ENCODE data around the gene PDE9A.

The PDE9A gene

DNA sequence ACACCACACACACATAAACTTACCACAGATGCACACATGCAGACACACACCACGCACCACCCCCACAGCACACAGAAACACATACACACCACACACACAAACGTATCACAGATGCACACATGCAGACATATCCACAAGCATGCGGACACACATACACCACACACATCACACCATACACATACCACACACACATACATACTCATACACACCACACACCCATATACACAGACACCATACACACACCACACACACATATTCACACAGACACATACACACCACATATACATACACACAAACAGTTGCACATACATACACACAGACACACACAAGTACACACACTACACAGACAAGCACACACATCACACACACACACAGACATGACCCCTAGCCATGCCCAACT, 37.5 kb upstream of the PDE9A start:
- Histone ChIP-seq H3K9me3 (replicated peaks; ENCODE audit: low read length) (no peaks in the 10 kb centered on the region), H3K27me3 (ENCODE audit: control insufficient read depth, insufficient read depth, low read length) (peaks cover 51% of the 10 kb centered on the region), H3K4me3 (ENCODE audit: low read length) (no peak overlapping the region), H3K36me3 (ENCODE audit: insufficient read depth, low read length) (no peaks in the 10 kb centered on the region), H3K9ac (ENCODE audit: low read depth, low read length) (no peak overlapping the region), H3K4me1 (ENCODE audit: control insufficient read depth, insufficient read depth, low read length) (no peaks in the 10 kb centered on the region), H3K4me2 (ENCODE audit: low read length) (no peak overlapping the region)

DNA sequence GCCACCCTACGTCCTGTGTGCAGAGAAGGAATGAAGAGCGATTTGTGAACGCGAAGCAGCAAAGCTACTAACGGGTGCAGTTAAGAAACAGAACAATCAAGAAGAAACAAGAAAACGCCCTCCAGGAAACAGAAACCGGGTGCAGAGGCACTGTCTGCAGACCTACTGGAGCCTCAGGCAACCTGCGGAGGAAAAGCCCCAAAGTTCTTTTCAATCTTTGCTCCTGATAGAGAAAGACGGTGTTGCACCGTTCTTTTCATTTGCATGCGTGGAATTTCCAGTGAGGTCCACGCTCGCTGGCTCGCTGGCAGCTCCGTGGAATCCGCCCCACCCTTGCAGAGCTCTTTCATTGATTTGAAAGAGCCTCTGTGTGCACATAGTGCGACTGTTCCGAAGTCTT, 37.0 kb upstream of the PDE9A start:
- H3K4me2 ChIP-seq (ENCODE audit: low read length) = no peak overlapping the region
- H3K27me3 ChIP-seq (ENCODE audit: control insufficient read depth, insufficient read depth, low read length) = peaks cover 55% of the 10 kb centered on the region
- no peak overlapping the region for H3K9ac ChIP-seq (ENCODE audit: low read depth, low read length)
- no peak overlapping the region for H3K4me3 ChIP-seq (ENCODE audit: low read length)
- no peaks in the 10 kb centered on the region for H3K4me1 ChIP-seq (ENCODE audit: control insufficient read depth, insufficient read depth, low read length)
- no peaks in the 10 kb centered on the region for H3K36me3 ChIP-seq (ENCODE audit: insufficient read depth, low read length)
- no peaks in the 10 kb centered on the region for H3K9me3 ChIP-seq (replicated peaks; ENCODE audit: low read length)

DNA sequence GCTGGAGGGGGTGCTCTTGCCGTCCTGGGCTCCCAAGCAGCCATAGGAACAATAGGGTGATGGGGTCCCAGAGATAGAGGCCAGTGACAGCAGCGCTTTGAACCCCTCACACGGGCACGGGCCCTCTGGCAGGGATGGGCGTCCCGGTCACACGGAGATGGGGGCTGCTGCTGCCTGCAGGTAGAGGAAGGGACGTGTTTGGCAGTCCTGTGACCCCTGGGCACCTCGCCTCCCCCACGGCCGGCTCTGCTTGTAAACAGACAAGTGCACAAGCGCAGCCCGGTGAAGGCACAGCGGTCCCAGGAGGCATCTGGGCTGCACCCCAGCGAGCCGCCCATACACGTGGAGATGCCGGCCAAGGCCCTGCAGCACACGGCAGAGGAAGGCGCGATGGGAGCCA, 36.5 kb upstream of the PDE9A start:
- Histone ChIP-seq H3K9me3 (replicated peaks; ENCODE audit: low read length) (no peaks in the 10 kb centered on the region), H3K4me1 (ENCODE audit: control insufficient read depth, insufficient read depth, low read length) (no peaks in the 10 kb centered on the region), H3K4me3 (ENCODE audit: low read length) (no peak overlapping the region), H3K4me2 (ENCODE audit: low read length) (no peak overlapping the region), H3K9ac (ENCODE audit: low read depth, low read length) (no peak overlapping the region), H3K36me3 (ENCODE audit: insufficient read depth, low read length) (no peaks in the 10 kb centered on the region), H3K27me3 (ENCODE audit: control insufficient read depth, insufficient read depth, low read length) (peaks cover 60% of the 10 kb centered on the region)

DNA sequence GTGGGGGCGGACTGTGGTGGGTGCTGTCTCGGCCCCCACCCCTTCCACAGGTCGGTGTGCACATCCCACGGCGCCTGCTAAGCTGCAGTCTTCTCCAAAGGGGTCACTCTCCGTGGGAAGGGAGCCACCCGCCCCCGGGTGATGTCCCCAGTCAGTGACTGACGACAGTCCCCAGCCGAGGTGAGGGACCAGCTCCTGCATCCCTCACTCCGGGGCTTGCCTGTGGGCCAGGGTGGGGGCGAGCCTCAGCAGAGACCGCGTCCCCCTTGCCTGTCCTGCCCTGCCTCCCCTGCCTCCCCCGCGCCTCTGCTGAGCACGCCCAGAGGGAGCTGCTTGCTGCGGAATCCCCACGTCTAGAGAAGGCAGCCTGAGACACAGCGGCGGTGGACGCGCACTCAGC, 35.9 kb upstream of the PDE9A start:
- Histone ChIP-seq H3K27me3 (ENCODE audit: control insufficient read depth, insufficient read depth, low read length) (peaks cover 66% of the 10 kb centered on the region), H3K4me3 (ENCODE audit: low read length) (no peak overlapping the region), H3K9me3 (replicated peaks; ENCODE audit: low read length) (no peaks in the 10 kb centered on the region), H3K4me1 (ENCODE audit: control insufficient read depth, insufficient read depth, low read length) (no peaks in the 10 kb centered on the region), H3K9ac (ENCODE audit: low read depth, low read length) (no peak overlapping the region), H3K36me3 (ENCODE audit: insufficient read depth, low read length) (no peaks in the 10 kb centered on the region), H3K4me2 (ENCODE audit: low read length) (no peak overlapping the region)

DNA sequence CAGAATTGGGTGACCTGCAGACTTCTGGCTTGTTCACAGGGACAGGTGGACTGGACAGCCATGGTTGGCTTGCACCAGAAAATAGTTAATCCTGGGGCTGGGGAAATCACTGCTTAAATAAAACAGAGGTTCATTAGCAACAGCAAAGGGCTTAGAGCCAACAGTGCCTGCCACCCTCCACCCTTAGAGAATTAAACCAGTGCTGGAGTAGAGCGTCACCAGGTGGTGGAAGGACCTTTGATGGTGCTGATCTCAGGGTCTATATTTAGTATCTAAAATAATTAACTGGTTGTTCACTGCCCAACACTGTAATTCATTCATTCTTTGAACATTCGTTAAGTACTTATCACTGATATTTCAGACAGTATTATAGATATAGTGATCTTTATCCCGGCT, 34.7 kb upstream of the PDE9A start:
- H3K4me1 ChIP-seq (ENCODE audit: control insufficient read depth, insufficient read depth, low read length) = no peaks in the 10 kb centered on the region
- H3K4me3 ChIP-seq (ENCODE audit: low read length) = no peak overlapping the region

DNA sequence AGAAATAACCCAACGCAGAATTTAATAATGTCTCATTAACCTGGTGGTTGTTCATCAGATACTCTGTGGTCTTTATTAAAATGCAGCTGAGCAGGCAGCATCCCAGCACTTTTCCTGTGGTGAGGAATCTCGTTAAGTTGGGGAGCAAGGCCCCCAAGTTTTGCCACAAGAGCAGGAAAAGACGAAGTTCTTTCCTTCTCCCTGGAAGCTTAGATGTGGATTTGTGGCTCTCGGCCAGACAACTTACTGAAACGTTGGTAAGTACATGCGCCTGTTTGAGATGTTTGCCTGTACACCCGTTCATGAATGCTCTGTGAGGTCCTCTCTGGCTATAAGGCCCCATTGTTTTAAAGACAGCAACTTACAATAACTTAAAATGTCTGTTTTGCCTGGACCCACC, 34.3 kb upstream of the PDE9A start:
- Histone ChIP-seq H3K27me3 (ENCODE audit: control insufficient read depth, insufficient read depth, low read length) (peaks cover 69% of the 10 kb centered on the region), H3K9ac (ENCODE audit: low read depth, low read length) (no peak overlapping the region), H3K4me2 (ENCODE audit: low read length) (no peak overlapping the region), H3K36me3 (ENCODE audit: insufficient read depth, low read length) (no peaks in the 10 kb centered on the region), H3K4me1 (ENCODE audit: control insufficient read depth, insufficient read depth, low read length) (no peaks in the 10 kb centered on the region), H3K4me3 (ENCODE audit: low read length) (no peak overlapping the region), H3K9me3 (replicated peaks; ENCODE audit: low read length) (no peaks in the 10 kb centered on the region)

More for the DNA sequence above, 34.7 kb upstream of the PDE9A start:
- H3K9me3 ChIP-seq (replicated peaks; ENCODE audit: low read length) = no peaks in the 10 kb centered on the region
- no peak overlapping the region for H3K4me2 ChIP-seq (ENCODE audit: low read length)
- H3K27me3 ChIP-seq (ENCODE audit: control insufficient read depth, insufficient read depth, low read length) = peaks cover 67% of the 10 kb centered on the region
- H3K9ac ChIP-seq (ENCODE audit: low read depth, low read length) = no peak overlapping the region
- H3K36me3 ChIP-seq (ENCODE audit: insufficient read depth, low read length) = no peaks in the 10 kb centered on the region

DNA sequence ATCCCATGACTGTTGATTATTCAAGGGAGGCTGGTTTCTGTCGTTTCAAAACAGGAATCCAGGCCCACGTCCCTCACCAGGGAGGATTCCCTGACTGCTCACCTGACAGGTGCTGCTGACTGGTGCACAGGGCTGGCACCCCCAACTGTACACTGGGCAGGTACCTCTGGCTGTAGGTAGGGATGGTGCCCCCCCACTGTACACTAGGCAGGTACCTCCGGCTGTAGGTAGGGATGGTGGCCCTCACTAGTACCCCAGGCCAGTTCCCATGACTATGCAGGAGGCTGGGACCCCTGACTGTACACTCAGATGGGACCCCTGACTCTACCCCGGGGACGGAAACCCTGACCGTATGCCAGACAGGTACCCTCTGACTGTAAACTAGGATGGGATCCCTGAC, 33.6 kb upstream of the PDE9A start:
- no peaks in the 10 kb centered on the region for H3K9me3 ChIP-seq (replicated peaks; ENCODE audit: low read length)
- peaks cover 75% of the 10 kb centered on the region for H3K27me3 ChIP-seq (ENCODE audit: control insufficient read depth, insufficient read depth, low read length)
- no peaks in the 10 kb centered on the region for H3K4me1 ChIP-seq (ENCODE audit: control insufficient read depth, insufficient read depth, low read length)
- H3K4me3 ChIP-seq (ENCODE audit: low read length) = no peak overlapping the region
- no peaks in the 10 kb centered on the region for H3K36me3 ChIP-seq (ENCODE audit: insufficient read depth, low read length)
- H3K4me2 ChIP-seq (ENCODE audit: low read length) = no peak overlapping the region
- no peak overlapping the region for H3K9ac ChIP-seq (ENCODE audit: low read depth, low read length)

DNA sequence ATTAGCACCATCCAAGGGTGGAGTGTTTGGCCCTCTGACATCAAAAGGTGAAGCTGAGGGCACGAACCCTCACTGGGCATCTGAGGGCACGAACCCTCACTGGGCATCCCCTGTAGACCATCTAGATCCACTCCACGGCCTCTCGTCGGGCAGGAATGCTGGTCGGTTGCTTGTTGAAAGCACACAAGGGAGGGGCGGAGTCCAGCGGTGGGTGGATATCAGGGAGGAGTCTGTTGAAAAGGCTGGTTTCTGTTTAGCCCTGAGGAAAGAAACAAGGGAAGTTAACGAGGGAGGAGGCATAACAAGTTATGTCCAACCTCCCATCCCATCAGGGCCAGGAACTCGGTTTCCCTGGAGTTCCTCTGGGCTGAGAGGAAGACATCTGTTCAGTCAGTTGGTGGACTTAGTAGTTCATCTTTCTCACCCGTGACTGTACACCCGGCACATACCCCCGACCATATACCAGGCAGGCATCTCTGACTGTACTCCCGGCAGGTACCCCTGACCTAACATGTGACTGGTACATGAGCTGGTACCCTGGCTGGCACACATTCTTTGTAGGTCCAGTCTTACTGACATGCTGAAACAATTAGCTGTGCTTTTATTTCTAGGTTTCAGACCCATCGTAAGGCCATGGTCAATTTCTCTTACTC, 32.1 kb upstream of the PDE9A start:
- H3K27me3 ChIP-seq (ENCODE audit: control insufficient read depth, insufficient read depth, low read length) = peaks cover 85% of the 10 kb centered on the region
- no peaks in the 10 kb centered on the region for H3K9me3 ChIP-seq (replicated peaks; ENCODE audit: low read length)
- no peaks in the 10 kb centered on the region for H3K36me3 ChIP-seq (ENCODE audit: insufficient read depth, low read length)
- H3K4me1 ChIP-seq (ENCODE audit: control insufficient read depth, insufficient read depth, low read length) = no peaks in the 10 kb centered on the region
- H3K9ac ChIP-seq (ENCODE audit: low read depth, low read length) = no peak overlapping the region
- no peak overlapping the region for H3K4me3 ChIP-seq (ENCODE audit: low read length)
- H3K4me2 ChIP-seq (ENCODE audit: low read length) = no peak overlapping the region

DNA sequence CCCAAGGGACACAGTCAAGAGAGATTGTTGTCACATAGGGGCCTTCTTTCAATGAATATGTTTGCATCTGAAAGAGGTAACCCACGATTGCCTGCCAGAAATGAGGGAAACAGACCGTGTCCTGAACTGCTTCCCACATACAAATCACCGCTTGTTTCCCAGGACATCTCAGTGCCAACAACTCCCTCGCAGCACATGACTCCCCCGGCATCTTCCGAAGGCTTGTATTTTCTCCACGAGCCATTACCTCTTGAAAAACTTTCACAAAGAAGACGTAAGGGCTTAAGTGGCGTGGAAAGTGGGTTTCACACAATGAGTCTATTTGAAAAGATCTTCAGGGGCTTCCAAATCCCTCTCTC, 31.6 kb upstream of the PDE9A start:
- Histone ChIP-seq H3K4me1 (ENCODE audit: control insufficient read depth, insufficient read depth, low read length) (no peaks in the 10 kb centered on the region), H3K9ac (ENCODE audit: low read depth, low read length) (no peak overlapping the region), H3K4me2 (ENCODE audit: low read length) (no peak overlapping the region), H3K36me3 (ENCODE audit: insufficient read depth, low read length) (no peaks in the 10 kb centered on the region), H3K9me3 (replicated peaks; ENCODE audit: low read length) (no peaks in the 10 kb centered on the region), H3K27me3 (ENCODE audit: control insufficient read depth, insufficient read depth, low read length) (peaks cover 84% of the 10 kb centered on the region), H3K4me3 (ENCODE audit: low read length) (no peak overlapping the region)

DNA sequence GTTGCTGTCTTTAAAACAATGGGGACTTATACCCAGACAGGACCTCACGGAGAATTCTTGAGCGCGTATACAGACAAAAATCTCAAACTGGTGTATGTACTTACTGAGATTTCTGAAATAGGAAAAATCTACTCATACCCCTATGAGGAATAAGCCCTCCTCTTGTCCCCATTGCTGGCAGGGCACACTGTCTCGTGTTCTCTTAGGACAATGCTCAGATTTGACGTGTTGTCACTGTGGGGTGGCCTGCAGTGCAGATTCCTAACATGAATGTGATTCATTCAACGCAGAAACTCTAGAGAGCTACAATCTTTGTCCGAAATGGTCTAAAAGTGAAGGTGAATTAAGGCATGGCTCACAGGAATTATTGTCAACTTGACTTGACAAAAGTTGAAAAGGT, 31.1 kb upstream of the PDE9A start:
- Histone ChIP-seq H3K4me3 (ENCODE audit: low read length) (no peak overlapping the region), H3K27me3 (ENCODE audit: control insufficient read depth, insufficient read depth, low read length) (peaks cover 87% of the 10 kb centered on the region), H3K9me3 (replicated peaks; ENCODE audit: low read length) (no peaks in the 10 kb centered on the region), H3K9ac (ENCODE audit: low read depth, low read length) (no peak overlapping the region), H3K4me2 (ENCODE audit: low read length) (no peak overlapping the region), H3K36me3 (ENCODE audit: insufficient read depth, low read length) (no peaks in the 10 kb centered on the region), H3K4me1 (ENCODE audit: control insufficient read depth, insufficient read depth, low read length) (no peaks in the 10 kb centered on the region)

DNA sequence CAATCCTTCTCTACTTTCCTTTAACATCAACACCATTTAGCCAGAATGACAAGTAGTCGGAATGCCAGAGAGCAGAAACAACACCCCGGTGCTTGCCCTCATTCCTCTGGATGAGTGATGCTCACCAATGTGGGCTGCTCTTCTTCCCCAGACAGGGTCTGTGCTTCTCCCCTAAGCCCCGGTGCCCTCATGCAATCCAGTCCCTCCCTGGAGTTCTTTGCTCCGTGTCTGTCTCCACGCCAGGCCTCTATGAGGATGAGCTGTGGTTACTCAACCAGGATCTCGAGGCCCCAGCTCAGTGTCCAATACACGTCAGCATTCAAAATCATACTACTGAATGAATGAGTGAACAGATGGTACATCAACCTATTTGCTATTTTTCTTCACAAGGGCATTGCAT, 29.7 kb upstream of the PDE9A start:
- H3K4me1 ChIP-seq (ENCODE audit: control insufficient read depth, insufficient read depth, low read length) = no peaks in the 10 kb centered on the region
- peaks cover 88% of the 10 kb centered on the region for H3K27me3 ChIP-seq (ENCODE audit: control insufficient read depth, insufficient read depth, low read length)
- H3K9ac ChIP-seq (ENCODE audit: low read depth, low read length) = no peak overlapping the region
- no peak overlapping the region for H3K4me2 ChIP-seq (ENCODE audit: low read length)
- no peaks in the 10 kb centered on the region for H3K36me3 ChIP-seq (ENCODE audit: insufficient read depth, low read length)
- no peak overlapping the region for H3K4me3 ChIP-seq (ENCODE audit: low read length)
- no peaks in the 10 kb centered on the region for H3K9me3 ChIP-seq (replicated peaks; ENCODE audit: low read length)

DNA sequence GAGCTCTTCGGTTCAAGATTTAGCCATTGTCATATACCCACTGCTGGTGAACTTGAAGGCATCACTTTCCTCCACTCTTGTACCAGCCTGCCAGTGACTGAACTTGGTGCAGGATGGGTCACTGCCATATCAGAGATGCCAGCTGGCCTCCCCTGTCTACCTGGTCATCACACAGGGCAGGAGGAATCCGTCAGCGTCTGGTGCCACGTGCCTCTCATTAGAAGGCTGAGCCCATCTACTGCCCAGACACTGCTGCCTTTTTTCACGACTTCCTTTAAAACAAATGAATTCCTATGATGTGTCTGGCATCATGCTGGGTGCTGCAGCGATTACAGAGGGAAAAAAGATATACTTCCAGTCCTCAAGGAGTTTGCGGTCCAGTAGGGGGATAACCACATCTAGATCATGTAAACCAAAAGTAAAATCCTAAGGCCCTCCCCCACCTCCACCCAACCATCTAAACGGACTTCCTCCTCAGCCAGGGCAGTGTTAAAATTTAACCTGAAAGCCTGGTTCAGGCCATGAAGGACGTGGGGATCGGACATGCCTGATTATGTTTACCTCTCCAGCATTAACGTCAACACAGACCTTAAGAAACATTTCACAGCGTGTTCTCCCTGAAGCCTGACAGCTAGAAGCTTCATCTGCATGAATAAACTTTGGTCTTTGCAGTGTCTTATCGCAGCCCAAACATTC, 29.2 kb upstream of the PDE9A start:
- Histone ChIP-seq H3K4me3 (ENCODE audit: low read length) (no peak overlapping the region), H3K36me3 (ENCODE audit: insufficient read depth, low read length) (no peaks in the 10 kb centered on the region), H3K9ac (ENCODE audit: low read depth, low read length) (no peak overlapping the region), H3K9me3 (replicated peaks; ENCODE audit: low read length) (no peaks in the 10 kb centered on the region), H3K4me1 (ENCODE audit: control insufficient read depth, insufficient read depth, low read length) (no peaks in the 10 kb centered on the region), H3K4me2 (ENCODE audit: low read length) (no peak overlapping the region), H3K27me3 (ENCODE audit: control insufficient read depth, insufficient read depth, low read length) (peaks cover 83% of the 10 kb centered on the region)
